ENCODE data around the gene CHST6. TPM values are rescaled to one million over a fixed set of nuclear protein-coding genes. Genes with fewer than 3 reads are reported as not detected.

The CHST6 gene
- total RNA-seq, 1 experiment from 2014 or later: 6.8 TPM

DNA sequence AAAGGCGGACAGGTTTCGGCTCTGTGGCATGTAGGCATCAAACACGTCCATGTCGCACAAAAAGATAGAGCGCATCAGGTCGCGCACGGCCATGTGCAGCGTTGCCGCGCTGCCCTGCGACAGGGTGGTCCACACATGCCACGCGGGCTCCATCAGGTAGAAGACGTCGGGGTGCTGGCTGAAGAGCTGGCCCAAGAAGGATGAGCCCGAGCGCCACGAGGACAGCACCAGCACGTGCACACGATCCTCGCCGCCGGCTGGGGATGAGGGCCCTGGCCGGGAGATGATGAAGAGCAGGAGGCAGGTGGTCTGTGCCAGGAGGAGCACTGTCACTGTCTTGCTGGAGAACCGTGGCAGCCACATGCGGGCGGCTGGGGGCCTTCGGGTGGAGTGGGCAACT lies 34.7 kb upstream of the CHST6 start:
- no peaks in the 10 kb centered on the region for H3K9me2 ChIP-seq (ENCODE audit: insufficient read depth)
- TF ChIP-seq EZH2 (IDR thresholded peaks at IDR 0.05; ENCODE audit: low read depth): no peak
- TF ChIP-seq, protein P1, sequence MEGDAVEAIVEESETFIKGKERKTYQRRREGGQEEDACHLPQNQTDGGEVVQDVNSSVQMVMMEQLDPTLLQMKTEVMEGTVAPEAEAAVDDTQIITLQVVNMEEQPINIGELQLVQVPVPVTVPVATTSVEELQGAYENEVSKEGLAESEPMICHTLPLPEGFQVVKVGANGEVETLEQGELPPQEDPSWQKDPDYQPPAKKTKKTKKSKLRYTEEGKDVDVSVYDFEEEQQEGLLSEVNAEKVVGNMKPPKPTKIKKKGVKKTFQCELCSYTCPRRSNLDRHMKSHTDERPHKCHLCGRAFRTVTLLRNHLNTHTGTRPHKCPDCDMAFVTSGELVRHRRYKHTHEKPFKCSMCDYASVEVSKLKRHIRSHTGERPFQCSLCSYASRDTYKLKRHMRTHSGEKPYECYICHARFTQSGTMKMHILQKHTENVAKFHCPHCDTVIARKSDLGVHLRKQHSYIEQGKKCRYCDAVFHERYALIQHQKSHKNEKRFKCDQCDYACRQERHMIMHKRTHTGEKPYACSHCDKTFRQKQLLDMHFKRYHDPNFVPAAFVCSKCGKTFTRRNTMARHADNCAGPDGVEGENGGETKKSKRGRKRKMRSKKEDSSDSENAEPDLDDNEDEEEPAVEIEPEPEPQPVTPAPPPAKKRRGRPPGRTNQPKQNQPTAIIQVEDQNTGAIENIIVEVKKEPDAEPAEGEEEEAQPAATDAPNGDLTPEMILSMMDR (conservative IDR thresholded peaks at IDR 0.05): no peak
- H3K9me3 ChIP-seq (ENCODE audit: insufficient read depth, low read depth): no peaks in the 10 kb centered on the region
- intact Hi-C loops (cut with micrococcal nuclease; ENCODE audit: unreplicated experiment): no loop called here
- no peaks in the 10 kb centered on the region for H3K27me3 ChIP-seq (ENCODE audit: insufficient read depth, low read depth)
- H3K27ac ChIP-seq: no peak overlapping the region
- H3K4me2 ChIP-seq: no peak overlapping the region
- no peaks in the 10 kb centered on the region for H3K36me3 ChIP-seq (ENCODE audit: low read depth)
- BruUV-seq (replicated peaks): no TSS peak
- H2AFZ ChIP-seq: no peak overlapping the region
- H3K4me3 ChIP-seq: no peak overlapping the region
- no peak for DNase-seq
- POLR2A ChIA-PET (ENCODE audit: unreplicated experiment): no interaction called here
- H4K20me1 ChIP-seq (ENCODE audit: insufficient read depth): no peaks in the 10 kb centered on the region
- CTCF ChIA-PET: no interaction called here
- no peaks in the 10 kb centered on the region for H3F3A ChIP-seq (ENCODE audit: insufficient read depth, low read depth)
- H3K79me2 ChIP-seq (ENCODE audit: low read depth): no peaks in the 10 kb centered on the region
- no peaks in the 10 kb centered on the region for H3K4me1 ChIP-seq (replicated peaks; ENCODE audit: insufficient read depth)

DNA sequence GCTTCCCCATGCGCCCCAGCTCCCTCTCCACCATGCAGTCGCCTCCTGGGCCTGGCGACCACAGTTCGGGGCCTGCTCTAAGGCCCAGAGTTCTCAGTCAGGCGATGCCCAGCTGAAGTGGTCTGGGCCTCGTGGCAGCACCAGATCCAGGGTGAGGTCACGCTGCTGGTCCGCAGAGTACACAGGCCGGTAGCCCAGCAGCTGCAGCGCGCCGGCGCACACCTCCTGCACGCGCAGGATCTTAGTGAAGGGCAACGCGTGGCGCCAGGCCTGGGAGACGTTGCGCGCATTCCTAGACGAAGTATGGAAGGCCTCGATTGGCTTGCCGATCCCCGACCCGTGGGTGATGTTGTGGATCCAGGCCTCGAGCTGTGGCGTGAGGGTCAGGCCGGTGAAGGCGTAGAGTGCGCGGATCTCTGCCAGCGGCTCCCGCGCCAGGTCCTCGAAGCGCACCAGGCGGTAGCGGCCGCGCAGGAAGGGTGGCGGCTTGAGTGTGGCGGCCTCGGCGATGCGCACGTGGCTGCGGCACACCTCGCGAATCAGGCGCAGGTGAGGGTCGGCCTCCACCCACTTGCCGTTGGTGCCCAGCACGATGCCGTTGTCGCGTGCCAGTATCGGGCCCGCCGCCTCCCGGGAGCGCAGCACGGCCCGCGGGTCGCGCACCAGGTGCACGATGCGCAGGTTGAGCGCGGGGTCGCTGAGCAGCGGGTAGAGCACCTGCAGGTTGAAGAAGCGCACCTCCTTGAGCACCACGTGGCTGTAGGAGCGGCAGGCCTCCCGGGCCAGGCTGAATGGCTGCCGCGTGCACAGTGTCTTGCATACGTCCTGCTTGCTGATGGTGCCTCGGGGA lies 34.0 kb upstream of the CHST6 start:
- H3K79me2 ChIP-seq (ENCODE audit: low read depth): no peaks in the 10 kb centered on the region
- no peaks in the 10 kb centered on the region for H3K9me2 ChIP-seq (ENCODE audit: insufficient read depth)
- no peak overlapping the region for H2AFZ ChIP-seq
- DNase-seq: no peak
- no peaks in the 10 kb centered on the region for H3K27me3 ChIP-seq (ENCODE audit: insufficient read depth, low read depth)
- POLR2A ChIA-PET (ENCODE audit: unreplicated experiment): no interaction called here
- no peak for TF ChIP-seq EZH2 (IDR thresholded peaks at IDR 0.05; ENCODE audit: low read depth)
- TF ChIP-seq, protein P1 (conservative IDR thresholded peaks at IDR 0.05): no peak
- no peak overlapping the region for H3K4me2 ChIP-seq
- H3K36me3 ChIP-seq (ENCODE audit: low read depth): no peaks in the 10 kb centered on the region
- CTCF ChIA-PET: no interaction called here
- BruUV-seq (replicated peaks): no TSS peak
- intact Hi-C loops (cut with micrococcal nuclease; ENCODE audit: unreplicated experiment): no loop called here
- no peaks in the 10 kb centered on the region for H3K4me1 ChIP-seq (replicated peaks; ENCODE audit: insufficient read depth)
- H4K20me1 ChIP-seq (ENCODE audit: insufficient read depth): no peaks in the 10 kb centered on the region
- no peak overlapping the region for H3K4me3 ChIP-seq
- no peak overlapping the region for H3K27ac ChIP-seq
- no peaks in the 10 kb centered on the region for H3F3A ChIP-seq (ENCODE audit: insufficient read depth, low read depth)
- H3K9me3 ChIP-seq (ENCODE audit: insufficient read depth, low read depth): no peaks in the 10 kb centered on the region

DNA sequence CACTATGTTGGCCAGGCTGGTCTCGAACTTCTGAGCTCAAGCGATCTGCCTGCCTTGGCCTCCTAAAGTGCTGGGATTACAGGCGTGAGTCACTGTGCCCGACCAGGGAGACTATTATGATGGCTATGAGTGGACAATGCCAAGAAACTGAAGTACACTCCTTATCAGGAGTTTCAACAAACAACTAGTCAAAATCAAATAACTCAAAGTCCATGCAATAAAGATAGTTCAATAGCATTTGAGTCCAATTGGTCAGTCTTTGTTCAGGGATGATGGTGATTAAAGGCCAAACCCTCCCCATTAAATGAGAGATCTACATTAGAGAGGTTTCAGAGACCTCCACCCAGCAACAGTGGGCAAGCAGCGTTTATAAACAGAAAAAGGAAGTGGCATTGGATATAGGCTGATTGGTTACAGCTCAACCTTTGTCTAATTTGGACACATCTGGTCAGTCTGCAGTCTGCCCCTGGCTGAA lies 32.6 kb upstream of the CHST6 start:
- no peak for DNase-seq
- no peaks in the 10 kb centered on the region for H3F3A ChIP-seq (ENCODE audit: insufficient read depth, low read depth)
- H3K27ac ChIP-seq: no peak overlapping the region
- no peaks in the 10 kb centered on the region for H4K20me1 ChIP-seq (ENCODE audit: insufficient read depth)
- no peak overlapping the region for H2AFZ ChIP-seq
- TF ChIP-seq EZH2 (IDR thresholded peaks at IDR 0.05; ENCODE audit: low read depth): no peak
- TF ChIP-seq, protein P1 (conservative IDR thresholded peaks at IDR 0.05): no peak
- no peak overlapping the region for H3K4me3 ChIP-seq
- no peaks in the 10 kb centered on the region for H3K4me1 ChIP-seq (replicated peaks; ENCODE audit: insufficient read depth)
- no peaks in the 10 kb centered on the region for H3K9me2 ChIP-seq (ENCODE audit: insufficient read depth)
- CTCF ChIA-PET: no interaction called here
- no peaks in the 10 kb centered on the region for H3K27me3 ChIP-seq (ENCODE audit: insufficient read depth, low read depth)
- H3K9me3 ChIP-seq (ENCODE audit: insufficient read depth, low read depth): no peaks in the 10 kb centered on the region
- intact Hi-C loops (cut with micrococcal nuclease; ENCODE audit: unreplicated experiment): no loop called here
- no peaks in the 10 kb centered on the region for H3K36me3 ChIP-seq (ENCODE audit: low read depth)
- POLR2A ChIA-PET (ENCODE audit: unreplicated experiment): interaction anchor here (0.9 kb wide), 1 partner anchor 446 kb away, joined by 14 read pairs; no protein-coding TSS in a partner anchor
- H3K79me2 ChIP-seq (ENCODE audit: low read depth): no peaks in the 10 kb centered on the region
- no TSS peak for BruUV-seq (replicated peaks)
- no peak overlapping the region for H3K4me2 ChIP-seq

All from PC-9 (cell line).